Middle frontal gyrus (tissue), 1 donor: Measurements from ENCODE around the gene C17orf58.
"Not testable (repeated sequence)": the region's sequence is repeated elsewhere in the genome, so short reads cannot be mapped to it uniquely, and the experiment has no call there.

Experiments
- DNase-seq: peaks from one replicate; pipeline ENCODE4 v3.0.0-alpha.2; 2015; ENCODE audit warnings: low spot score; ENCODE audit errors: extremely low spot score

C17orf58 gene

DNA sequence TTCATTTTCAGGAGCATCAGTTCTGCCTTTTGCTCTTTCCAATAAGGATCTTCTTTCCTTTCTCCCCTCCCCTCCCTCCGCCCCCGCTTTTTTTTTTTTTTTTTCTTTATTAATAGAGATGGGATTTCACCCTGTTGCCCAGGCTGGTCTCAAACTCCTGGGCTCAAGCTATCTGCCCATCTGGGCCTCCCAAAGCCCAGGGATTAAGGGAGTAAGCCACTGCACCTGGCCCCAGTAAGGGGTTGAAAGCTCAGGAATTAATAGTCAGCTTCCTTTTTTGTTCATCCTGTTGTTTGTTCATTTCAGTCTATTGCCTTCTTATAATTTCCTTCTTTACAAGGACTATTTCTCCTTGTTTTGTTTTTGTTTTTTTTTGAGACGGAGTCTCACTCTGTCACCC is 7.9 kb upstream of the C17orf58 start:
- no peak for DNase-seq

- no peak for DNase-seq
Measured at GRCh38 chr17:67999291-67999911, 3.1 kb upstream of the C17orf58 start.

GRCh38 chr17:67998466-67998865 is 2.2 kb upstream of the C17orf58 start:
- no peak for DNase-seq

GRCh38 chr17:67995570-67996263 is 552 bp downstream of the C17orf58 start:
- DNase-seq = no peak

DNA sequence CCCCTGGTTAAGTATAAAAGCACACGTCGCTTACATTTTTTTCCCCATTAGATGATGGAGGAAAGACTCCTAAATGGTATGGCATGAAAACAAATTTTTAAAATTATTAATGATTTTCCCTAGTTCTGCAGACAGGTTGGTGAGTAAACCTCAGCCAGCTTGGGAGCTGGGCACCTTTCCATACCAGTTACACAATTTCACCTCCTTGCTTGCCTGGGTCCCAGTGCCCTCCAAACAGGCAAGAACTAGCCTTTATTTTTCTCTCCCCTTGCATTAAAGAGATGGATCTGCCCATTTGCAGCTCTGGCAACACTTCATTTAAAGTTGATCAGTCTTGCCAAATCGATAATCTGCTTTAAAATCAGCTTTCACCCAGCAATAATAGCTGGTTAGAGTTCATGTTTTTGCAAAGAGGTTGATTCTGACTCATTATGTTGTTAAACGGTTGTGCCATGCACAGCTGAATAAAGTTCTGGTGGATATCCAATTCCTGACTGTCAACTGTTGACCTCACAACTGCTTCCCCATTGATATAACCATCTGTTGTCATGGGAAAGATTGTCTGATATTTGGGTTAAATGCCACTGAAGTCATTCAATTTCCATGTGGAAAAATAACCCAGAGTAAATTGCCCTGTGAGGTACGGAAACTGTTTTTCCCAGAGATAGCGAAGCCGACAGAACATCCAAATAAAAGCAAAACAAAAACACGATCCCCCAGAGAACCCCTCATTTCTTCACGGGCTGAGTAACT is 1.3 kb downstream of the C17orf58 start:
- no peak for DNase-seq

DNA sequence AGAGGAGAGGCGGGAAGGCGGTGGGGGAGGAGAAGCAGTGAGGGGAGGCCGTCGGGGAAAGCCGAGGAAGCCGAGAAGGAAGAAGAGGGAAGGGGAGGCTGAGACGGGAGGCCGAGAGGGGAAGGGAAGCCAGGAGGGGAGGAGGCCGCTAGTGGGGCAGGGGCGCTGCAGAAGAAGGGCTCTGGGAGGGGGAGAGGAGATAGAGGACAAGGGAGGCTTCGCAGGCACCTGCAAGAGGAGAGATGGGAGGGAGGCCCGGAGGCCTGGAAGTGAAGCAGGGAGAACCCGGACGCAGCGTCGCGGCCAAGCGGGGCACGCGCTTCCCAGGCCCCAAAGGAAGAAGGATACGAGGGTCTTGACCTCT is 2.3 kb downstream of the C17orf58 start:
- no peak for DNase-seq

GRCh38 chr17:67993153-67993997 is 2.9 kb downstream of the C17orf58 start:
- peak; percentile 77 for DNase-seq

DNA sequence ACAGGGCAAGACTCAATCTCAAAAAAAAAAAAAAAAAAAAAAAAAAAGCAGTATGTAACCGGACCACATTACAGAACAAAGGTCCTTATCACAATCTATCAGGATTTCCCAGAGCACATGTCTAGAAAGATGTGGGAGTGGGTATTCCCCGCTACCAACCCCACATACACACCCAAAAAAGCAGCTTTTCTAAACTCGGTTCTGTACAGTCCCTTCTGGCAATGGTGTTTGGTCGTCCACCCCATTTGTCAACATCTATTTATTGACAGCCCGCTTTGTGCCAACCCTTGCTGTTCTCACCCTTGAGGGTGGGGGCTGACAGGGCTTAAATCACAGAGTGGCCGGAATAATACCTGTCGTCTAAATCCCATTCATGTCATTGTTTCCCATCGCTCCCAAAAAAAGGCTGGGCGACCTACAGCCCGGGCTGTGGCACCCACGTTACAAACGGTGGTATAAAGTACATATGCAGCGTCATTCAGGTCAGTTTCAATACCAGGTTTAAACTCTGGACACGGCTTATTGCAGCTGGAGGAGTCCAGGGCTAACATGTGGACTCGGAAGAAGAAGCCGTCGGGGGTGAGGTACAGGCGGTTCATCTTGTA is 3.6 kb downstream of the C17orf58 start:
- no peak for DNase-seq

GRCh38 chr17:67990909-67991308 is 5.4 kb downstream of the C17orf58 start:
- no peak for DNase-seq

- no peak for DNase-seq
Measured at GRCh38 chr17:67983383-67983688, 12.9 kb downstream of the C17orf58 start.

DNA sequence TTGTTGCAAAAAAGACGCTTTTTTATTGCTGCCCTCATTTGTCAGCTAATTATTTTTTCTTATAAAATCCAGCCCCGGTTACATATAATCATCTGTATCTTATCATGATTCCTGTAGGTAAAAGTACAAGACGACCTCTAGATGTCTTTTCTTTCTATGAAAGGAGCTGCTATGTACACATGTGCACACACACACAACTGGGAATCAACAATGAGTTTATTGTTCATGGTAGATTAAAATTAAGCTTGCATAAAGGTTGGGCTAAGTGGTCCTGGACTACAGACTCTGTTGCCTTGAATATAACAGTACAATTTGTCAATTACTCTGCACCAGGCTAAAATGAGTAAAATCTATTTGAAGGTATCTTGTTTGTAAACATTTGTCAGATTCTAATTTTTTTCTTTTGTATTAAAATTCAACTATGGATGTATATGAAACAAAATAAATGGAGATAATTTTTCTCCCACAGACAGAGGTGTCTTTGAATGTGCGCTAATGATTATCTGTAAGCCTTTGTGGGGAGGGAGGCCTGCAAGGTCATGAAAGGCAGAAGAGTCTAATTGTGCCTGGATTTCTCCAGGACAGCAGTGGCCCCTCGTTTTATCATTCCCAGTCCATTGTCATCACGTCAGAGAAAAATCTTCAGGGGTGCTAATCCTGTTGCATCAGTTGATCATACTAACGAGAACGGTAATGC is 13.4 kb downstream of the C17orf58 start:
- DNase-seq = no peak

DNA sequence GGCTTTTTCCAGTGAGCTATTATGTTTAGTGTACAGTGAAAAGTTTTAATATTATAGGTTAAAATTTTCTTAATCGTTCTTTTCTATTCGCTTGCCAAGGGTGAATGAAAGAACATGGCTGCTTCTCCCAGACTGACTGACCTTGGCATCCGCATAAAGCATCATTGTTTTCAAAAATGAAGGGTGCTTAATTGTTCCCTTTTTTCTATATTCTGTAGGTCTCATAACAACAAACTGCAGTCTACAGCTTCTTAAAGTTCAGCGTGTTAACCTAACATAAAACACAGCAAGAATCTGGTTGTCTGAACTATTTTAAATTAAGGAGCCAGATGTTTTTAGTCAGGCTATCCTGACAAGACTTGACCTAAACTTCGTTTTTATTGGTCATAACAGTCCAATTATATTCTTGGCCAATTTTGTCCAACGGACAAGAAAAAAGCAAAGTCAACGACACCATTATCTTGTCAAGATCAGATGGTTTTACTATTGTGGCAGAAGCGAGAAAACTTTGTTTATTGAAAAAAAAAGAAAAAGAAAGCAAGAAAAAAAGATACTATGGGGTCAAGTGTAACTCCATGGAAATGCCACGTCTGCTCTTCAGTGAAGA is 14.1 kb downstream of the C17orf58 start:
- DNase-seq = no peak

- DNase-seq = not testable (repeated sequence)
Measured at GRCh38 chr17:67980883-67981282, 15.4 kb downstream of the C17orf58 start.

- no peak for DNase-seq
Measured at GRCh38 chr17:67980456-67980855, 15.8 kb downstream of the C17orf58 start.

GRCh38 chr17:67976306-67976705 is 20.0 kb downstream of the C17orf58 start:
- not testable (repeated sequence) for DNase-seq

- DNase-seq = no peak
Measured at GRCh38 chr17:67974598-67975066, 21.6 kb downstream of the C17orf58 start.

- DNase-seq = no peak
Measured at GRCh38 chr17:67974185-67974584, 22.1 kb downstream of the C17orf58 start.

- no peak for DNase-seq
Measured at GRCh38 chr17:67970783-67971182, 25.5 kb downstream of the C17orf58 start.

GRCh38 chr17:67963145-67963572 is 33.1 kb downstream of the C17orf58 start:
- DNase-seq = peak; percentile 63

DNA sequence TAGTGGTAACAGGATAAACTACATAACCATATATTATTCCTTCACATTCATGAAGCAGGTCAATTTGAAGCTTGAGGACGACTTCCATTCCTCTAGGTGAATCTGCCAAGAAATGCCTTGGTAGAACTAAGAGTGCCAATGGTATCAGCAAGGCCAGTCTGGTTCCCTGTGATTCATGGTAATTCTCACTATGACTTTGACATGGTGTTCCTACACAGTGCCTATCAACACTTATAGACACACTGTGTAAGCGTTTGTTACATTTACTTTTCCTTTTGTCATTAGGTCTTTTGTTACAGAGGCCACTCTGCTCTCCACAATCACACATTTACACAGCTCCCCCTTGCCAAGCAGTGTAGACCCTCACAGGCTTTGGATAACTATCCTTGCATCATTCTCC is 34.1 kb downstream of the C17orf58 start:
- not testable (repeated sequence) for DNase-seq
